H1 (cell line): ENCODE data around the gene SEMA5B.

Experiments
- EZH2 ChIP-seq: fragments of 200-600 bp; sonication (generic); IDR thresholded peaks from 2 replicates; pipeline ENCODE4 v1.7.1; 2012; ENCODE audit warnings: low read depth, mild to moderate bottlenecking, moderate library complexity, low read length, inconsistent platforms; ENCODE audit not compliant: severe bottlenecking
- POLR2AphosphoS5 ChIP-seq: IDR thresholded peaks from 2 replicates; pipeline ENCODE4 v1.6.1; 2011; ENCODE audit warnings: low read depth, low read length
- TF ChIP-seq, protein P1 (sequence below), 3 experiments: IDR thresholded peaks; 1 replicate in 2 of 3; 2 replicates in 1 of 3; pipeline versions ENCODE4 v1.5.1 to v1.6.1; 2011; ENCODE audit warnings: low read length in 3 of 3, mild to moderate bottlenecking in 3 of 3, inconsistent platforms in 2 of 3, low read depth in 1 of 3, moderate library complexity in 1 of 3; ENCODE audit not compliant: insufficient read depth in 1 of 3; ENCODE audit errors: control extremely low read depth in 1 of 3

DNA sequence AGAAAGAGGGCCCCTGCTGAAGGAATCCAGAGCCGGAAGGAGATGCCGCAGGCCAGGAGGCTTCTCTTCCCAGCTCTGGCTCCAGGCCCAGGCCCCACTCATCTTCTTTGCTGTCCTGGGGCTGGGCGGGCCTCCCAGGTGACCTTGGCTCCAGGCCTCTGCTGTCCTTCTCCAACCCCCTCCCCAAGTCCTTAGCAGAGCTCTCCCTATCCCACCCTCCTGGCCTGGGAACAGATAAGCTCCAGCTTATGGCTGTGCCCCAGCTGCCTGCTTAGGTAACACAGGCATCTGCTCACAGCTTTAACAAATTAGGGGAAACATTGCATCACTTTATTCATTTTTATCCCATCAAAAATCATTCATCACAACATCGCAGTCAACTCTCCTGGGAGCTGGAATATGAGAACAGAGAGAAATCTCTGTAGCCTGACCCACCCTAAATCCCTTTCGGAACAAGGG is 86.9 kb downstream of the SEMA5B start:
- TF ChIP-seq, protein P1, sequence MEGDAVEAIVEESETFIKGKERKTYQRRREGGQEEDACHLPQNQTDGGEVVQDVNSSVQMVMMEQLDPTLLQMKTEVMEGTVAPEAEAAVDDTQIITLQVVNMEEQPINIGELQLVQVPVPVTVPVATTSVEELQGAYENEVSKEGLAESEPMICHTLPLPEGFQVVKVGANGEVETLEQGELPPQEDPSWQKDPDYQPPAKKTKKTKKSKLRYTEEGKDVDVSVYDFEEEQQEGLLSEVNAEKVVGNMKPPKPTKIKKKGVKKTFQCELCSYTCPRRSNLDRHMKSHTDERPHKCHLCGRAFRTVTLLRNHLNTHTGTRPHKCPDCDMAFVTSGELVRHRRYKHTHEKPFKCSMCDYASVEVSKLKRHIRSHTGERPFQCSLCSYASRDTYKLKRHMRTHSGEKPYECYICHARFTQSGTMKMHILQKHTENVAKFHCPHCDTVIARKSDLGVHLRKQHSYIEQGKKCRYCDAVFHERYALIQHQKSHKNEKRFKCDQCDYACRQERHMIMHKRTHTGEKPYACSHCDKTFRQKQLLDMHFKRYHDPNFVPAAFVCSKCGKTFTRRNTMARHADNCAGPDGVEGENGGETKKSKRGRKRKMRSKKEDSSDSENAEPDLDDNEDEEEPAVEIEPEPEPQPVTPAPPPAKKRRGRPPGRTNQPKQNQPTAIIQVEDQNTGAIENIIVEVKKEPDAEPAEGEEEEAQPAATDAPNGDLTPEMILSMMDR (IDR thresholded peaks at IDR 0.05; ENCODE audit: control extremely low read depth in 1 of 3, insufficient read depth in 1 of 3, low read depth in 1 of 3, low read length in 3 of 3) = no peak
- TF ChIP-seq POLR2AphosphoS5 (no peak), EZH2 (no peak)
